Stimulated activated CD8-positive, alpha-beta memory T cell treated with anti-CD3 and anti-CD28 coated beads, Interleukin-4, amount 100 ng/mL, for 24 hours (primary cell): ENCODE results near the gene ULBP2.
"Not testable (repeated sequence)": the region's sequence is repeated elsewhere in the genome, so short reads cannot be mapped to it uniquely, and the experiment has no call there.

Experiments used
- DNase-seq: peaks from one replicate; pipeline ENCODE4 v3.0.0-alpha.2; 2020; ENCODE audit warnings: low read depth

ULBP2 gene

GRCh38 chr6:149909701-149910470, 31.9 kb upstream of the ULBP2 start:
- DNase-seq = no peak

GRCh38 chr6:149910721-149911151, 31.1 kb upstream of the ULBP2 start:
- no peak for DNase-seq

DNA sequence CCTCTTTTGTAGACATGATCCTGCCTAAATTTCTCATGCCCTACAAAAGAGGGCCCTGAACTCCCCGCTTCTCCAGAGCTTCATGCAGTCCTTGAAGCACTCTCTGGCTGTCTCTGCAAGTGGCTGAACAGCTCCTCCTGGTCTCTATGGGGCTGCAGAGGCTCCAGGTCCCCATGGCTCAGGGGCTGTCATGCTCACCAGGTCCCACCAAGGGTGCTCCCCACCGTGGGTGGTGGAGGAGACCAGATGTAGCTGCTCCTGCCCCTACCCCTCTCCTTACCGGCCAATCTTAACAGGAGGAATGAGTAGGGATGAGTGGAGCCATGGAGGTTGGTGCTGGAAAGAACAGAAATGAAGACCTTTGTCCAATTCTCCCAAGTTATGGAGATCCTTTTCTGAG, 29.1 kb upstream of the ULBP2 start:
- not testable (repeated sequence) for DNase-seq

- DNase-seq = no peak
These were observed 28.7 kb upstream of the ULBP2 start for GRCh38 chr6:149913085-149913484.

DNA sequence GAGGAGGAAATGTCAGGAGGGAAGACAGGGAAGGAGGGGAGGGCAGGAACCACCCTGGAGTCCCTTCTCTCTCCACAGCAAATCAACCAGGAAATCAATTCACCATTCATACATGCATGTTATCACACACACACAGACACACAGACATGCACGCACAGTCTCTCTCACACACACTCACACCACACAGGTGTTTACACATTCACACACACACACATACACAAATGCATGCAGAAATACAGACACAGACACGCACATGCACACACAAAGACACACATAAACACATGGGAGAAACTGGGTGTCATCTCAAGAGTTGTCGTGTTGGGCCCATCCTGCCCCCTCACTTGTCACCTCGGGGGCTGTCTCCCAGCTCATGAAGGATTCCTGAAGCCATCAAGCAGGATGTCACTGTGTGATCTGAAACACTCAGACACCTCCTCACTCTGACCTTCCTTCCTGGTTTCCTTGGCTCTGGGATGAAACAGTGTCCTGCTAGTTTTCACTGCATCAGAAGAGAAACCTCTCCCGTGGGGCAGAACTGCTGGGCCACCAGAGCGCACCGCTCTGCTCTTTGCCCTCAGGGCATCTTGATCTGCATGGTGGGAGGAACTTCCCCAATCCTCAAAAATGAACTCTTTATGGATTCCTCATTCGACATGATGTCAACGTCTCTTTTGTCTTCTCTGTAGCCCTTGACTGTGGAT, 28.1 kb upstream of the ULBP2 start:
- DNase-seq = no peak

DNA sequence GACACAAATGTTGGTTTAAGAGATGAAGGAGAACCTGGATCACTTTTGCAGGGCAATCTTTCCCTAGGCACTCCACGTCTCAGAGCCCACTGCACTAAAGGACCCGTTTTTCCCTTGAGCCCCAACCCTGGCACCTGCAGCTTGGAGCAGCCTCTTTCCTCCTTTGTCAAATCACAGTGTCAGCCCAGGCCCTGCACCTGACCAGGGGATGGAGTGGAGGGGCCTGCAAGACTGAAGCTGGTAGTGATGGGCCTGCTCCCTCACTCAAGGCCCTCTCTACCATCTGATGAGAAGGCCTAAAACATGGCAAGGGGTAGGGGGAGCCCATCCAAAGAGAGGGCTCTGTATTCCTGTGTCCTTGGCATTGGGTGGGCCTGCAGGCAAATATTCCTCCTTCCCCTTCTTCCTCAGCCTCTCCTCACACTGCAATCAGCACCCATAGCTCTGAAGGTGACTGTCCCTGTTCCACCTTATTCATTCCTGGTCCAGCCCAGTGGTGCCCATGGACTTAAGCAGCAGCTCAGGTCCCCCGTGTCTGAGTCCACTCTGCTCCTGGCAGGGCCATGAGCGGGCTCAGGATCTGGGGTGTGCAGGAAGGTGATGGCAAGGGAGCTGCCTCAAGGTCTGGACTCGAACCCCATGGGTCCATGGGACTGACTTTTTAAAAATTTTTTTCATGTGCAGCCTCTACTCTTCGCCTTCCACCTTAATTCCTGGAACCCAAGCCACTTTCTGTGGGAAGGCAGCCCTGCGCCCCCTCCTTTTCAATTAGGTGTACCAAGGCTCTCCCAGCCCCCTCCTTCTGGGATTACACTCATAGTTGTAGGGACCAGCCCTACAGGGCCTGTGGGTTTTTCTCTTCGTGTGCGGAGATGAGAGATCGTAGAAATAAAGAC, 25.6 kb upstream of the ULBP2 start:
- DNase-seq = no peak

GRCh38 chr6:149917679-149918078, 24.1 kb upstream of the ULBP2 start:
- no peak for DNase-seq

- DNase-seq = no peak
These were observed 23.5 kb upstream of the ULBP2 start for GRCh38 chr6:149918151-149918905.

DNA sequence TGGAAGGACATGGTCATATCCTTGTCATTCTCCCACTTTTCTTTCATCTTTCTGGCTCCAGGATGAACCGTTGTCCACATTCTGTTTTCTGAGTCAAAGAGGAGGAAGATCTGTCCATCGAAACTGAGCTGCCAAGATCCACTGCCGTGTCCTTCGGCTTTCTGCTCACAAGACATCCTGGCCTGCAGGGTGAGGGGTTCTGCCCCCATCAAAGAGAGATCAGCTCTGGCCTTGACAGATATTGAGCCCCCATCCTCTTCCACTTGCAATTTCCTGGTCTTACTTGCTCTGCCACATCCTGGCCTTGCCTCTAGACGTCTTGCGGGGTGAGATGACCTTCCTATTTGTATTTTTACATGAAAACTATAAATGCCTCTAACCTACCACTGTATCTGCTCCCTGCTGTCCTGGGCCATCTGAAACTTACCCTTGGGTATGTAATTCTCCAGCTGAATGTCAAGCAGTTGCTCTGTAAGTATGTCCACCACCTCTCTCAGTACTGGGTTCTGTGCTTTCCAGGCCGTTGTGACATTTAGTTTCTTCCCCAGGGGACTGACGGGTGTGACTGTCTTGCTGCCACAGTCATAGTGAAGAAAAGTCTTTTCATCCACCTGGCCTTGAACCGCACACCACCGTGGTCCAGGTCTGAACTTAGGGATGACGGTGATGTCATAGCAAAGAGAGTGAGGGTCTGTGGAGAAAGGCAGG, 22.5 kb upstream of the ULBP2 start:
- DNase-seq = not testable (repeated sequence)

GRCh38 chr6:149919834-149920225, 22.0 kb upstream of the ULBP2 start:
- DNase-seq = no peak

DNA sequence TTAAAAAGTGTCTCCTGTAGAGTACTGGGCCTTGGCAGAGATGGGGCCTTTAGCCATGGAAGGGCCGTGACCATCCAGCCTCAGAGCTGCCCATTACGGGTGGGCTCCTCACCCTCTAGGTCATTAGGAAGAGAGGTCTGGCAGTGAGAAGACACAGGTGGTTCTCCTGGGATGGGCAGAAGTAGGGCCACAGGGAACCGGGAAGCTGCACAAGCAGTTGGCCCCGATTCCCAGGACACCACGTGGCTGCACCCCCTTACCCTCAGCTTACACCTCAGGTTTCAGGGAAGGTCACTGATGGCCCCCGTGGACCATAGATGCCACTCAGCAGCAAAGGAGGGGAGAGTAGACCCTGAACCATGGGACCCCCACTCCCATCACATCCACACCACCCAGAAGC, 20.5 kb upstream of the ULBP2 start:
- no peak for DNase-seq

DNA sequence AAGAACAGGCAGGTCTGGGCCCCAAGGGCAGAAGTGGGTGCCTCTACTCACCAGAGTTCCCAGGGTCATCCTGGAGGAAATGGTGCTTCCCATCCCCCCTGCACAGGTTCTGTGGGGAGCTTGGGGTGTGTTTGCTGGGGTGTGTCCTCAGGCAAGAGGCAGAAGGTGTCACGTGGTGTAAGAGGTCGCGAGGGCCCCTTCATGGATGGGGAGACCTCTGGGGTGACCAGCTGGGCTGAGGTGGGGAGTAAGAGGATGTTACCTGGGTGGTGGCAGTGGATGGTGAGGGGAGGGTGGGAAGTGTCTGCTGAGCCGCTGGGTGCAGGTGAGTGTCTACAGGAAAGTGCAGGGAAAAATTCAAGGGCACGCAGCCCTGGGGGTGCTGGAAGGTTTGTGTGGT, 19.7 kb upstream of the ULBP2 start:
- not testable (repeated sequence) for DNase-seq

GRCh38 chr6:149922642-149923326, 19.0 kb upstream of the ULBP2 start, which contains the start of gene RAET1G:
RAET1G (minus strand) TSS chr6:149923121; CDS start chr6:149923010, 111 bp downstream.
- peak; percentile 72 for DNase-seq

- DNase-seq = no peak
These were observed 18.4 kb upstream of the ULBP2 start for GRCh38 chr6:149923327-149923986.

GRCh38 chr6:149924206-149924932, 17.4 kb upstream of the ULBP2 start:
- DNase-seq = no peak

- no peak for DNase-seq
These were observed 16.9 kb upstream of the ULBP2 start for GRCh38 chr6:149924933-149925252.

GRCh38 chr6:149925253-149925973, 16.4 kb upstream of the ULBP2 start:
- no peak for DNase-seq

DNA sequence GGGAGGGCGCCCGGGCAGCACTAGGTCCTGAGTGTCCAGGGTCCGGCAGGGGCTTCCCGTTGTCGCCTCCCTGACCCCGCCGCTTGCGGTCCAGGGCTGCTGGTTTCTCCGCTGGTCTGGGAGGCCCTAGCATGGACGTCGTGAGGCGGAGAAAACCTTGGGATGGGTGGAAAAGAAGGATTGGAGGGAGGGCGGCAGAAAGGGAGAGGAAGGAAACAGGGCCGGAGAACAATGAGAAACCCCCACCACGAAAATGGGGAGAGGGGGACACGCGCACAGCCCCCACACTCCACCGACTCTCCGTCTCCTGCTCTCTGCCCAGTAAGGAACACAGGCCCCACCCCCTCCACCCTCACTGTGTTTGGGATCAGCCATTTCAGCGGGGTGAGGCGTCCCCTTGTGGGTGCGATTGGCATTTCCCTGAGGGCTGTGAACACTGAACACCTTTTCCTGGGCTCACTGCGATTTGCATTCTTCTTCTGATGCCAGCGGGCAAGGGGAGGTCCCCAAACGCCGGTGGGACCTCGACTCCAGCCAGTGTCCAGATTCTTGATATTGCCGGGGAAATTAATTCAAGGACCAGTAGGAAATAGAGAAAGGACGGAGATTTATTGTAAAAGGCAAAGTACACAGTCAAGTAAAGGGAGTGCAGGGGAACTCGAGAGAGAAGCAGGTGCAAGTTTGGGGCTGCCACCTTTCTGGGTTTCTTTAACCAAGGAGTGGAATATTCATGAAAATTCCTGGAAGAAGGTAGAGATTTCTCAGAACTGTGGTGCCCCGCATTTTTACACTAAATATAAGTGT, 15.6 kb upstream of the ULBP2 start:
- peak; percentile 71 for DNase-seq
